Activated CD8-positive, alpha-beta T cell treated with anti-CD3 and anti-CD28 coated beads for 36 hours (primary cell): ENCODE data around the gene TNS3. TPM values are rescaled to one million over a fixed set of nuclear protein-coding genes. Genes with fewer than 3 reads are reported as not detected.

Source experiments
- ATAC-seq: fragments of 200-7000 bp; cut with Tn5 transposase; one replicate; pipeline ENCODE4 v1.10.0; 2021; ENCODE audit warnings: mild to moderate bottlenecking, moderate library complexity
- CTCF ChIA-PET: fragments of 350-600 bp; sonication (Branson Sonifier 250); formaldehyde crosslinking; loops from one replicate; lab custom pipeline; 2021; ENCODE audit warnings: antibody characterized with exemption; lab: Charles Lee
- POLR2A ChIA-PET: fragments of 350-600 bp; sonication (Branson Sonifier 250); formaldehyde crosslinking; loops from one replicate; lab custom pipeline; 2021; ENCODE audit warnings: antibody characterized with exemption; lab: Charles Lee
- DNase-seq: peaks from one replicate; pipeline ENCODE4 v3.0.0-alpha.2; 2020
- H3K27ac Mint-ChIP-seq: one replicate; pipeline ENCODE4 v1.8.0; 2021; ENCODE audit warnings: mild to moderate bottlenecking, mixed read lengths
- H3K27me3 Mint-ChIP-seq: one replicate; pipeline ENCODE4 v1.8.0; 2021; ENCODE audit warnings: mixed read lengths
- H3K36me3 Mint-ChIP-seq: one replicate; pipeline ENCODE4 v1.8.0; 2021; ENCODE audit warnings: low read depth, mixed read lengths
- H3K4me1 Mint-ChIP-seq: one replicate; pipeline ENCODE4 v1.8.0; 2021; ENCODE audit warnings: low read depth, mixed read lengths
- H3K4me3 Mint-ChIP-seq: one replicate; pipeline ENCODE4 v1.8.0; 2021; ENCODE audit warnings: mild to moderate bottlenecking, moderate library complexity, mixed read lengths
- H3K9me3 Mint-ChIP-seq: one replicate; pipeline ENCODE4 v1.8.0; 2021; ENCODE audit warnings: mixed read lengths
- CTCF ChIP-seq: fragments of 200-600 bp; IDR thresholded peaks from one replicate; pipeline ENCODE4 v1.8.0; 2022; ENCODE audit warnings: antibody characterized with exemption, mild to moderate bottlenecking
- intact Hi-C: fragments of 100-400 bp; cut with micrococcal nuclease; formaldehyde crosslinking; loops from one replicate; pipeline ENCODE4 v1.10.0; 2022
- total RNA-seq, 2 experiments: library from RNA; stranded (reverse); gene quantifications; one replicate each; pipeline ENCODE4 v1.2.3, GENCODE V29; 2021

TNS3 gene
- total RNA-seq, 2 experiments from 2014 or later: 0.04 to 0.16 TPM

GRCh38 chr7:47297120-47297519 is 284.8 kb downstream of the TNS3 start:
- ATAC-seq (no peak), DNase-seq (no peak)
- no peaks in the 10 kb centered on the region for H3K36me3 Mint-ChIP-seq
- H3K27ac Mint-ChIP-seq: no peak overlapping the region
- intact Hi-C loops: no loop called here
- ChIA-PET POLR2A (no interaction called here), CTCF (no interaction called here)
- H3K27me3 Mint-ChIP-seq: no peaks in the 10 kb centered on the region
- H3K9me3 Mint-ChIP-seq: no peaks in the 10 kb centered on the region
- no peak for TF ChIP-seq CTCF
- no peaks in the 10 kb centered on the region for H3K4me1 Mint-ChIP-seq
- no peak overlapping the region for H3K4me3 Mint-ChIP-seq

DNA sequence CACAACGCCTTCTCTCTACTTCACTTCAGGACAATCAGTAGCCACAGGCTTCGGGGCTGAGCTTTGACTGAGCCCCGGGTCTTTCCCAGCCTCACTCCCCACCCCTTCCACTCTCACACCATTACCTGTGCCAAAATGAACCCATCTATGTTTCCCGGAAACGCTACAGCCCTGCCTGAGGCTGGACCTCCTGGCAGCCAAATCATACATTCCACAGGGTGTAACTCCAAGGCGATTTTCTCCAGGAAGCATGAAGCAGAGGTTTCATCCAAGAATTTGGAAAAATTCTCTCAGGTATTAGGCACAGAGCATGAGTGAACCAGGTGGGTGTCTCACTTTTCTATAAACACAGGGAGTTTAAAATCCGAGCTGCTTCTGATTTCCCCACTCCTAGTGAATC is 286.3 kb downstream of the TNS3 start:
- POLR2A ChIA-PET: no interaction called here
- DNase-seq (no peak), ATAC-seq (no peak)
- H3K4me3 Mint-ChIP-seq: no peak overlapping the region
- H3K27ac Mint-ChIP-seq: no peak overlapping the region
- H3K27me3 Mint-ChIP-seq: no peaks in the 10 kb centered on the region
- H3K36me3 Mint-ChIP-seq: no peaks in the 10 kb centered on the region
- TF ChIP-seq CTCF: no peak
- CTCF ChIA-PET: no interaction called here
- intact Hi-C loops: no loop called here
- H3K4me1 Mint-ChIP-seq: peaks cover 11% of the 10 kb centered on the region
- no peaks in the 10 kb centered on the region for H3K9me3 Mint-ChIP-seq

- Mint-ChIP-seq H3K4me1 (peaks cover 11% of the 10 kb centered on the region), H3K4me3 (no peak overlapping the region), H3K36me3 (no peaks in the 10 kb centered on the region), H3K9me3 (no peaks in the 10 kb centered on the region), H3K27ac (no peak overlapping the region), H3K27me3 (no peaks in the 10 kb centered on the region)
- DNase-seq (no peak), ATAC-seq (no peak)
- intact Hi-C loops: no loop called here
- no peak for TF ChIP-seq CTCF
- ChIA-PET CTCF (no interaction called here), POLR2A (no interaction called here)
Observed at GRCh38 chr7:47294556-47295222, 287.2 kb downstream of the TNS3 start.

- Mint-ChIP-seq H3K27ac (no peak overlapping the region), H3K36me3 (no peaks in the 10 kb centered on the region), H3K27me3 (no peaks in the 10 kb centered on the region), H3K4me1 (peaks cover 11% of the 10 kb centered on the region), H3K9me3 (no peaks in the 10 kb centered on the region), H3K4me3 (no peak overlapping the region)
- DNase-seq: no peak
- POLR2A ChIA-PET: no interaction called here
- ATAC-seq: no peak
- TF ChIP-seq CTCF: no peak
- CTCF ChIA-PET: no interaction called here
- intact Hi-C loops: no loop called here
Observed at GRCh38 chr7:47293884-47294555, 287.9 kb downstream of the TNS3 start.

DNA sequence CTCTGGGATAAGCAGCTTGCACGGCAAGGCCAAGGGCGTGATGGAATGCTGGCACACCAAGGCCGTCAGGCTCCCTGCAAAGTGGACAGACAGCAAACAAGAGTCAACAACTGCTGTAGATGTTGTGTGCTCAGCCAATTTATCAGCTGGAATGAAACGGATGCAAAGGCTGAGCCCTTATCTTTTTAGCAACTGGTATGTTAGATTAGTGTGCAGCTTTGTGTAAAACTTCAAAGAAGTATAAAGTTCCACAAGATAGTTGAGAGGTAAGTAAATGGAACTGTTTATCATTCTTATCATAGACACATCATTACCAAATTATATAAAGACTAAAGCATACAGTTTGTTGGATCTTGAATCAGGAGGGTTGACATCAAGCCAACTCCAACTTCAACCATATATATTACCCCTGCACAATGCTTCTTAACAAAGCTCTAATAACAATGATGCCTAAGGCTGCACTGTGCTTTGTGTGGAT is 289.0 kb downstream of the TNS3 start:
- Mint-ChIP-seq H3K4me3 (no peak overlapping the region), H3K27me3 (no peaks in the 10 kb centered on the region), H3K27ac (no peak overlapping the region), H3K4me1 (peaks cover 11% of the 10 kb centered on the region), H3K9me3 (no peaks in the 10 kb centered on the region), H3K36me3 (no peaks in the 10 kb centered on the region)
- CTCF ChIA-PET: no interaction called here
- TF ChIP-seq CTCF: no peak
- DNase-seq (no peak), ATAC-seq (no peak)
- intact Hi-C loops: no loop called here
- POLR2A ChIA-PET: no interaction called here
